ENCODE results near the gene TOX2.

The TOX2 gene

GRCh38 chr20:44003609-44004008, 89.0 kb downstream of the TOX2 start:
- no peak for DNase-seq

- DNase-seq: no peak
Measured at GRCh38 chr20:44004306-44004915, 89.8 kb downstream of the TOX2 start.

- DNase-seq: no peak
Measured at GRCh38 chr20:44005661-44006060, 91.0 kb downstream of the TOX2 start.

- DNase-seq: no peak
Measured at GRCh38 chr20:44006126-44006525, 91.5 kb downstream of the TOX2 start.

GRCh38 chr20:44006578-44006977, 91.9 kb downstream of the TOX2 start:
- DNase-seq: no peak

GRCh38 chr20:44008806-44009678, 94.4 kb downstream of the TOX2 start:
- no peak for DNase-seq

GRCh38 chr20:44009679-44009992, 95.0 kb downstream of the TOX2 start:
- DNase-seq: no peak

GRCh38 chr20:44010162-44010704, 95.6 kb downstream of the TOX2 start:
- no peak for DNase-seq

- DNase-seq: peak; percentile 28
Measured at GRCh38 chr20:44011251-44011940, 96.7 kb downstream of the TOX2 start.

- DNase-seq: no peak
Measured at GRCh38 chr20:44012466-44013226, 98.0 kb downstream of the TOX2 start.

- DNase-seq: no peak
Measured at GRCh38 chr20:44014807-44015732, 100.4 kb downstream of the TOX2 start.

- DNase-seq: no peak
Measured at GRCh38 chr20:44015733-44016103, 101.1 kb downstream of the TOX2 start.

GRCh38 chr20:44016525-44016924, 101.9 kb downstream of the TOX2 start:
- no peak for DNase-seq

GRCh38 chr20:44017211-44017610, 102.6 kb downstream of the TOX2 start:
- no peak for DNase-seq

GRCh38 chr20:44017905-44018258, 103.2 kb downstream of the TOX2 start:
- no peak for DNase-seq

GRCh38 chr20:44018259-44018941, 103.7 kb downstream of the TOX2 start:
- no peak for DNase-seq

GRCh38 chr20:44018942-44019637, 104.4 kb downstream of the TOX2 start:
- no peak for DNase-seq

GRCh38 chr20:44019638-44020335, 105.1 kb downstream of the TOX2 start:
- DNase-seq: peak; percentile 55

GRCh38 chr20:44020406-44021148, 105.9 kb downstream of the TOX2 start:
- no peak for DNase-seq
